ENCODE data around the gene ZNF341. TPM values are rescaled to one million over a fixed set of nuclear protein-coding genes. Genes with fewer than 3 reads are reported as not detected.

The ZNF341 gene
- total and polyA plus RNA-seq, 9 of the 15 experiments (the other 6 are each of a cell fraction or from before 2014, with no cell fraction given) = 0.08 to 2.6 (median 1.0) TPM

DNA sequence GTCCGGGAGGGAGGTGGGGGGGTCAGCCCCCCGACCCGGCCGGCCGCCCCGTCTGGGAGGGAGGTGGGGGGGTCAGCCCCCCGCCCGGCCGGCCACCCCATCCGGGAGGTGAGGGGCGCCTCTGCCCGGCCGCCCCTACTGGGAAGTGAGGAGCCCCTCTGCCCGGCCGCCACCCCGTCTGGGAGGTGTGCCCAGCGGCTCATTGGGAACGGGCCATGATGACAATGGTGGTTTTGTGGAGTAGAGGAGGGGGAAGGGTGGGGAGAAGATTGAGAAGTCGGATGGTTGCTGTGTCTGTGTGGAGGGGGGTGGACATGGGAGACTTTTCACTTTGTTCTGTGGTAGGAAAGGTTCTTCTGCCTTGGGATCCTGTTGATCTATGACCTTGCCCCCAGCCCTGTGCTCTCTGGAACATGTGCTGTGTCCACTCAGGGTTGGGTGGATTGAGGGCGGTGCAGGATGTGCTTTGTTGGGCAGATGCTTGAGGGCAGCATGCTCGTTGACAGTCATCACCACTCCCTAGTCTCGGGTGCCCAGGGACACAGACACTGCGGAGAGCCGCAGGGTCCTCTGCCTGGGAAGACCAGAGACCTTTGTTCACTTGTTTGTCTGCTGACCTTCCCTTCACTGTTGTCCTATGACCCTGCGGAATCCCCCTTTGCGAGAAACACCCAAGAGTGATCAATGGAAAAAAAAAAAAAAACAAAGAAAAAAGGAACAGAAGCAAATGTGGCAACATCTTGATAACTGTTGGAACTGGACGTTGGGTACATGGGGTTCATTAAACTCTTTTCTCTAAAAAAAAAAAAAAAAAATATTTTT lies 30.0 kb upstream of the ZNF341 start:
- H2AFZ ChIP-seq (ENCODE audit: low read depth, low read length) = no peak overlapping the region
- no peaks in the 10 kb centered on the region for H4K20me1 ChIP-seq (replicated peaks; ENCODE audit: control insufficient read depth, insufficient read depth, low read length)
- no peaks in the 10 kb centered on the region; a peak in 1 of 5 replicates for H3K27me3 ChIP-seq (ENCODE audit: control insufficient read depth in 2 of 2, insufficient read depth in 2 of 2, low read length in 2 of 2)
- peaks cover 0 to 2% of the 10 kb centered on the region in 2 experiments; a peak in 2 of 5 replicates for H3K4me1 ChIP-seq (replicated peaks in 1 of 2; ENCODE audit: control insufficient read depth in 2 of 2, insufficient read depth in 2 of 2, low read length in 2 of 2)
- no peak for ATAC-seq
- no peak for FAIRE-seq
- BruUV-seq (replicated peaks) = no TSS peak
- no peak overlapping the region for H3K4me3 ChIP-seq
- H3K9me1 ChIP-seq (ENCODE audit: control insufficient read depth, insufficient read depth, low read length) = peaks cover 4% of the 10 kb centered on the region
- DNase-seq (ENCODE audit: extremely low read depth in 1 of 4, low spot score in 3 of 4) = no peak
- CTCF ChIA-PET (ENCODE audit: low intra/inter-chr PET ratio) = no interaction called here
- no peaks in the 10 kb centered on the region for H3K9me3 ChIP-seq (replicated peaks; ENCODE audit: control insufficient read depth, insufficient read depth, low read depth, low read length)
- intact Hi-C loops (cut with micrococcal nuclease) = no loop called here
- H3K36me3 ChIP-seq (ENCODE audit: control insufficient read depth, insufficient read depth, low read length) = peaks cover 3% of the 10 kb centered on the region; the same call in 1 of the 3 replicates
- H3K9ac ChIP-seq (ENCODE audit: insufficient read depth in 1 of 2, low read depth in 2 of 2, low read length in 2 of 2) = no peak overlapping the region
- H3K27ac ChIP-seq (ENCODE audit: extremely low read depth, low read depth, low read length) = no peak overlapping the region
- no peaks in the 10 kb centered on the region for H3K79me2 ChIP-seq (ENCODE audit: control insufficient read depth, insufficient read depth, low read length)
- no peak overlapping the region for H3K4me2 ChIP-seq (ENCODE audit: insufficient read depth, low read length)
- POLR2A ChIA-PET = interaction anchor here (0.8 kb wide), 1 partner anchor 10 kb away, joined by 3 read pairs; no protein-coding TSS in a partner anchor
- in situ Hi-C loops (cut with MboI) = no loop called here
- 36% methylated on average over 7 of the region's 27 CpGs for WGBS (ENCODE audit: insufficient coverage, low coverage, missing lambda C conversion rate)
- TF ChIP-seq XRCC4 (IDR thresholded peaks at IDR 0.05; ENCODE audit: extremely low read depth, insufficient read depth, insufficient read length) (no peak), HDAC3 (IDR thresholded peaks at IDR 0.05; ENCODE audit: borderline replicate concordance, partially characterized antibody) (no peak), HSF4 (CRISPR knock-in tag; IDR thresholded peaks at IDR 0.05; ENCODE audit: borderline replicate concordance) (no peak), IRF2 (CRISPR knock-in tag; IDR thresholded peaks at IDR 0.05) (no peak), ZBED1 (IDR thresholded peaks at IDR 0.05) (no peak), CTBP1 (IDR thresholded peaks at IDR 0.05; ENCODE audit: borderline replicate concordance) (no peak), ZNF253 (CRISPR knock-in tag; conservative IDR thresholded peaks at IDR 0.05) (no peak), NR4A1 (CRISPR knock-in tag; IDR thresholded peaks at IDR 0.05) (no peak), NR4A1 (tag; IDR thresholded peaks at IDR 0.05) (no peak), FOXJ3 (CRISPR knock-in tag; IDR thresholded peaks at IDR 0.05) (no peak), LEF1 (IDR thresholded peaks at IDR 0.05) (no peak), PHF8 (IDR thresholded peaks at IDR 0.05; ENCODE audit: borderline replicate concordance, low read length) (no peak), ZNF239 (CRISPR knock-in tag; IDR thresholded peaks at IDR 0.05) (no peak), KAT7 (CRISPR knock-in tag; IDR thresholded peaks at IDR 0.05; ENCODE audit: borderline replicate concordance) (no peak)
- TF ChIP-seq, protein P1, sequence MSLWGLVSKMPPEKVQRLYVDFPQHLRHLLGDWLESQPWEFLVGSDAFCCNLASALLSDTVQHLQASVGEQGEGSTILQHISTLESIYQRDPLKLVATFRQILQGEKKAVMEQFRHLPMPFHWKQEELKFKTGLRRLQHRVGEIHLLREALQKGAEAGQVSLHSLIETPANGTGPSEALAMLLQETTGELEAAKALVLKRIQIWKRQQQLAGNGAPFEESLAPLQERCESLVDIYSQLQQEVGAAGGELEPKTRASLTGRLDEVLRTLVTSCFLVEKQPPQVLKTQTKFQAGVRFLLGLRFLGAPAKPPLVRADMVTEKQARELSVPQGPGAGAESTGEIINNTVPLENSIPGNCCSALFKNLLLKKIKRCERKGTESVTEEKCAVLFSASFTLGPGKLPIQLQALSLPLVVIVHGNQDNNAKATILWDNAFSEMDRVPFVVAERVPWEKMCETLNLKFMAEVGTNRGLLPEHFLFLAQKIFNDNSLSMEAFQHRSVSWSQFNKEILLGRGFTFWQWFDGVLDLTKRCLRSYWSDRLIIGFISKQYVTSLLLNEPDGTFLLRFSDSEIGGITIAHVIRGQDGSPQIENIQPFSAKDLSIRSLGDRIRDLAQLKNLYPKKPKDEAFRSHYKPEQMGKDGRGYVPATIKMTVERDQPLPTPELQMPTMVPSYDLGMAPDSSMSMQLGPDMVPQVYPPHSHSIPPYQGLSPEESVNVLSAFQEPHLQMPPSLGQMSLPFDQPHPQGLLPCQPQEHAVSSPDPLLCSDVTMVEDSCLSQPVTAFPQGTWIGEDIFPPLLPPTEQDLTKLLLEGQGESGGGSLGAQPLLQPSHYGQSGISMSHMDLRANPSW (CRISPR knock-in tag; IDR thresholded peaks at IDR 0.05) = no peak
- TF ChIP-seq, protein P2, sequence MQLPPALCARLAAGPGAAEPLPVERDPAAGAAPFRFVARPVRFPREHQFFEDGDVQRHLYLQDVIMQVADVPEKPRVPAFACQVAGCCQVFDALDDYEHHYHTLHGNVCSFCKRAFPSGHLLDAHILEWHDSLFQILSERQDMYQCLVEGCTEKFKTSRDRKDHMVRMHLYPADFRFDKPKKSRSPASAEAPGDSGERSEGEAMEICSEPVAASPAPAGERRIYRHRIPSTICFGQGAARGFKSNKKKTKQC (CRISPR knock-in tag; IDR thresholded peaks at IDR 0.05) = no peak

Data from K562 (cell line).